GM13976 (cell line): ENCODE data around the gene SLC13A2.
"Not testable (repeated sequence)": the region's sequence is repeated elsewhere in the genome, so short reads cannot be mapped to it uniquely, and the experiment has no call there.

ENCODE experiments used
- DNase-seq: peaks from one replicate; pipeline ENCODE4 v3.0.0; 2012; ENCODE audit warnings: low spot score
- in situ Hi-C: fragments of 300-500 bp; cut with MboI; formaldehyde crosslinking; loops from one replicate; pipeline ENCODE4 v1.12.0; 2022; ENCODE audit warnings: low sequenced_read_pairs, mixed read lengths, inconsistent platforms; ENCODE audit not compliant: unreplicated experiment
- TF ChIP-seq, protein P1 (sequence below): IDR thresholded peaks from 2 replicates; pipeline ENCODE4 v1.5.1; 2012; ENCODE audit warnings: borderline replicate concordance, mild to moderate bottlenecking; ENCODE audit not compliant: insufficient read depth; ENCODE audit errors: extremely low read depth, missing control alignments, control extremely low read depth

SLC13A2 gene

GRCh38 chr17:28514561-28515002 is 41.1 kb downstream of the SLC13A2 start:
- in situ Hi-C loops, result no loop called here
- TF ChIP-seq, protein P1, sequence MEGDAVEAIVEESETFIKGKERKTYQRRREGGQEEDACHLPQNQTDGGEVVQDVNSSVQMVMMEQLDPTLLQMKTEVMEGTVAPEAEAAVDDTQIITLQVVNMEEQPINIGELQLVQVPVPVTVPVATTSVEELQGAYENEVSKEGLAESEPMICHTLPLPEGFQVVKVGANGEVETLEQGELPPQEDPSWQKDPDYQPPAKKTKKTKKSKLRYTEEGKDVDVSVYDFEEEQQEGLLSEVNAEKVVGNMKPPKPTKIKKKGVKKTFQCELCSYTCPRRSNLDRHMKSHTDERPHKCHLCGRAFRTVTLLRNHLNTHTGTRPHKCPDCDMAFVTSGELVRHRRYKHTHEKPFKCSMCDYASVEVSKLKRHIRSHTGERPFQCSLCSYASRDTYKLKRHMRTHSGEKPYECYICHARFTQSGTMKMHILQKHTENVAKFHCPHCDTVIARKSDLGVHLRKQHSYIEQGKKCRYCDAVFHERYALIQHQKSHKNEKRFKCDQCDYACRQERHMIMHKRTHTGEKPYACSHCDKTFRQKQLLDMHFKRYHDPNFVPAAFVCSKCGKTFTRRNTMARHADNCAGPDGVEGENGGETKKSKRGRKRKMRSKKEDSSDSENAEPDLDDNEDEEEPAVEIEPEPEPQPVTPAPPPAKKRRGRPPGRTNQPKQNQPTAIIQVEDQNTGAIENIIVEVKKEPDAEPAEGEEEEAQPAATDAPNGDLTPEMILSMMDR, result no peak
- no peak for DNase-seq

- TF ChIP-seq, protein P1, result no peak
- DNase-seq, result no peak
- in situ Hi-C loops, result no loop called here
Observed at GRCh38 chr17:28515518-28515917, 42.1 kb downstream of the SLC13A2 start.

DNA sequence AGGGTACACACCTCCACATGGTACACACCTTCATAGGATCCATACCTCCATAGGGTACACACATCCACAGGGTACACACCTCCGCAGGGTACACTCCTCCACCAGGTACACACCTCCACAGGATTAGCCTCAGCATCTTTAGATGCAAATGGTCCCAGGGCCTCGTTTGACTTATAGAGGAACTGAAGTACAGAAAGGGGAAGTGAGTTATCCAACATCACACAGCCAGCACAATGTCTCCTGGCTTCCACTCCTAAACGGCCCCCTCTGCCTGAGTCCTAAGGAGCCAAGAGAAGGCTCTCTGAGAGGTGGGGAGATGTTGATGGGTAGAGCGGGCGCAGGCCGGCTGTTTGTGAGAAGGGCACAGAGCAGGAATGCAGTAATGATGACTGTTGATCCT is 44.7 kb downstream of the SLC13A2 start:
- in situ Hi-C loops, result no loop called here
- TF ChIP-seq, protein P1, result no peak
- no peak for DNase-seq

GRCh38 chr17:28518578-28518977 is 45.1 kb downstream of the SLC13A2 start:
- DNase-seq, result no peak
- in situ Hi-C loops, result no loop called here
- TF ChIP-seq, protein P1, result no peak

- DNase-seq, result no peak
- in situ Hi-C loops, result no loop called here
- TF ChIP-seq, protein P1, result no peak
Observed at GRCh38 chr17:28519236-28519635, 45.8 kb downstream of the SLC13A2 start.

GRCh38 chr17:28520687-28521086 is 47.2 kb downstream of the SLC13A2 start:
- in situ Hi-C loops, result no loop called here
- DNase-seq, result no peak
- TF ChIP-seq, protein P1, result no peak

DNA sequence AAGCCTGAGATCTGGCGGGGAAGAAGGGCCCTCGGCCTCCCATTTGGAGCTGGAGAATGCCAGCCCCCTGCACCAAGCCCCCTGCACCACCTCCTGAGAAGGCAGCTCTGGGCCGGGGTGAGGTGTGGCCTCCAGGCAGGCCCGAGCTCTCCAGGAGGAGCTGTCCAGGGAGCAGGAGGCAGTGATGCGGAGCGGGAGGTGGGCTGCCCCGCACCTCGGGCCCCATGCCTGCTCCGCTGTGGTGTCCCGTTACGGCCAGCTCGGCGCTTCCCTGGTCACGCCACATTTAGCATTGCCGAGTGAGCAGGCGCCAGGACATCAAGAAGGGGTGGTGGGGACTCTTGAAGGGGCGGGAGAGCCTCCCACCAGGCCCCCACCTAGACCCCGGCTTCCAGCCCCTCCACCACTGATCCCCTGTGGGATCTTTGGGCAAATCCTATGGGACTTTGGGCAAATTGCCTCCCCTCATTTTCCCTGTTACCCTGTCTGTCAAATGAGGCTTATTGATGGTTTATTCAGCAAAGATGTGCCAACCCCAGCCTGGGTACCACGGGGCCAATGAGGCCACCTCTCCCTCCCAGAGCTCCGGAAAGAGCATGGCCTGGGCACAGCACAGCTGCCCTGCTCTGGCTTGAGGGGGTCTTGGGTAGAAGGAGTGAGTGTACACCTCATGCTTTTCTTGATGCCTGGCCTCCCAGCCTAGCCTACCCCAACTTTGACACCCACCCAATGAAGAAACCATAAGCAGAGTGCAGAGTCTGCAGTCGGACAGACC is 48.1 kb downstream of the SLC13A2 start:
- TF ChIP-seq, protein P1, result no peak
- in situ Hi-C loops, result no loop called here
- no peak for DNase-seq

GRCh38 chr17:28522281-28522680 is 48.8 kb downstream of the SLC13A2 start:
- in situ Hi-C loops, result not testable (repeated sequence)

More at GRCh38 chr17:28522281-28522680, 48.8 kb downstream of the SLC13A2 start:
- not testable (repeated sequence) for DNase-seq
